ENCODE results near the gene ULK3. TPM values are rescaled to one million over a fixed set of nuclear protein-coding genes. Genes with fewer than 3 reads are reported as not detected.

The ULK3 gene
- total and polyA plus RNA-seq, 2 donors (not counting 1 experiment from before 2014, with no cell fraction given), result 51.1 to 108 TPM

- H3K79me2 ChIP-seq (ENCODE audit: control insufficient read depth, insufficient read depth, low read length), result peaks cover 16% of the 10 kb centered on the region
- Mint-ChIP-seq H3K9me3 (ENCODE audit: insufficient read depth) (no peaks in the 10 kb centered on the region), H3K4me1 (peaks cover 39% of the 10 kb centered on the region), H3K4me3 (peak overlapping the region; percentile 93), H3K27me3 (no peaks in the 10 kb centered on the region), H3K27ac (peak overlapping the region; percentile 74)
- H3K36me3 ChIP-seq (replicated peaks in 1 of 2; ENCODE audit: control extremely low read depth in 1 of 2, control insufficient read depth in 1 of 2, extremely low read depth in 1 of 2, insufficient read depth in 2 of 2, low read length in 1 of 2), result peaks cover 0 to 6% of the 10 kb centered on the region in 2 experiments
- ChIA-PET POLR2A (interaction anchor here (1.0 to 1.7 kb wide), 3 partner anchors 11 to 97 kb away, joined by 3 to 4 read pairs (median 3); no protein-coding TSS in a partner anchor), CTCF (interaction anchor here (0.6 to 2.9 kb wide), 4 partner anchors 11 to 91 kb away, joined by 3 to 12 read pairs (median 4); no protein-coding TSS in a partner anchor)
- no peak for TF ChIP-seq CTCF (IDR thresholded peaks at IDR 0.05)
- no peak for TF ChIP-seq EZH2 (IDR thresholded peaks at IDR 0.05; ENCODE audit: borderline replicate concordance, insufficient read depth, low read depth, low read length, poor library complexity, severe bottlenecking)
- 0% methylated on average over 1 of the region's 1 CpG for WGBS (ENCODE audit: insufficient coverage)
- peak overlapping the region; percentile 53 to 94 (median 87) for H3K4me3 ChIP-seq (ENCODE audit: control extremely low read depth in 1 of 5, extremely low read depth in 1 of 5, insufficient read depth in 1 of 5, low read depth in 2 of 5, low read length in 4 of 5)
- H4K20me1 ChIP-seq (ENCODE audit: control insufficient read depth, insufficient read depth, low read length, poor library complexity, severe bottlenecking), result no peaks in the 10 kb centered on the region
- no peaks in the 10 kb centered on the region for H3K27me3 ChIP-seq (replicated peaks in 1 of 4; ENCODE audit: control extremely low read depth in 1 of 4, control insufficient read depth in 3 of 4, insufficient read depth in 4 of 4, low read length in 3 of 4)
- peak overlapping the region in 1 of 2 donors; percentile 77 for H3K27ac ChIP-seq (ENCODE audit: low read length in 2 of 2)
- H3K4me1 ChIP-seq (ENCODE audit: control insufficient read depth in 2 of 2, insufficient read depth in 2 of 2, low read length in 2 of 2), result peaks cover 25 to 38% of the 10 kb centered on the region in 2 donors
- no peak for ATAC-seq (ENCODE audit: low read depth)
- intact Hi-C loops (cut with micrococcal nuclease), result loop anchor here (1.0 to 5.0 kb wide), 4 partner anchors 11 to 194 kb away; partner anchors contain the start of genes COX5A, EDC3 and SCAMP2
- H3K4me2 ChIP-seq (replicated peaks; ENCODE audit: low read depth, low read length, poor library complexity, severe bottlenecking), result peak overlapping the region; percentile 97
- H3K9me3 ChIP-seq (ENCODE audit: control extremely low read depth in 1 of 3, control insufficient read depth in 2 of 3, insufficient read depth in 1 of 3, low read length in 2 of 3), result no peaks in the 10 kb centered on the region
- DNase-seq, result no peak
- H3K9ac ChIP-seq (ENCODE audit: low read length), result peak overlapping the region; percentile 92
- H2AFZ ChIP-seq (ENCODE audit: insufficient read depth, low read depth, low read length, poor library complexity, severe bottlenecking), result peak overlapping the region; percentile 99
Observed at GRCh38 chr15:74890665-74890960, 47.7 kb upstream of the ULK3 start.
